T-cell (primary cell): ENCODE measurements around the gene BHMT. TPM values are rescaled to one million over a fixed set of nuclear protein-coding genes. Genes with fewer than 3 reads are reported as not detected.

Source experiments
- ATAC-seq, 4 experiments: fragments of 200-7000 bp in 3 of 4; fragments of 150-1000 bp in 1 of 4; cut with Tn5 transposase; replicated peaks in 1 of 4; 1 replicate in 3 of 4; 2 replicates in 1 of 4; pipeline ENCODE4 v1.10.0; 2021; ENCODE audit warnings: moderate library complexity in 3 of 4, mild to moderate bottlenecking in 2 of 4, moderate number of reproducible peaks in 1 of 4
- CTCF ChIA-PET, 2 donors: fragments of 300-600 bp; sonication (Branson Sonifier 250); formaldehyde crosslinking; loops; one replicate each; lab custom pipeline; 2022; ENCODE audit warnings: antibody characterized with exemption in 2 of 2; lab: Charles Lee
- POLR2A ChIA-PET, 2 donors: fragments of 300-600 bp; sonication (Branson Sonifier 250); formaldehyde crosslinking; loops; one replicate each; lab custom pipeline; 2022; ENCODE audit warnings: antibody characterized with exemption in 2 of 2; lab: Charles Lee
- DNase-seq, 35 experiments: peaks; one replicate each; pipeline versions ENCODE4 v3.0.0 to v3.0.0-alpha.2; 2013 to 2023
- H3K27ac ChIP-seq: one replicate; pipeline ENCODE4 v1.5.1; 2013; ENCODE audit warnings: low read length
- H3K27me3 ChIP-seq, 2 experiments: replicated peaks in 1 of 2; 1 replicate in 1 of 2; 2 replicates in 1 of 2; pipeline versions ENCODE4 v1.6.1 to v1.7.0; 2013; ENCODE audit warnings: low read length in 1 of 2, mixed read lengths in 1 of 2; ENCODE audit not compliant: control insufficient read depth in 2 of 2, insufficient read depth in 2 of 2; ENCODE audit errors: extremely low read depth in 1 of 2
- H3K36me3 ChIP-seq, 2 donors: 1 replicate in 1 of 2; 2 replicates in 1 of 2; pipeline versions ENCODE4 v1.6.1 to v1.7.0; 2013; ENCODE audit warnings: low read length in 1 of 2; ENCODE audit not compliant: control insufficient read depth in 2 of 2, insufficient read depth in 1 of 2; ENCODE audit errors: extremely low read depth in 1 of 2
- H3K4me1 ChIP-seq, 2 experiments: 1 replicate in 1 of 2; 2 replicates in 1 of 2; pipeline versions ENCODE4 v1.6.1 to v1.7.0; 2013; ENCODE audit warnings: low read length in 2 of 2, mixed read lengths in 1 of 2; ENCODE audit not compliant: insufficient read depth in 2 of 2, control insufficient read depth in 1 of 2; ENCODE audit errors: extremely low read depth in 1 of 2
- H3K4me3 ChIP-seq, 2 donors: 1 replicate in 1 of 2; 2 replicates in 1 of 2; pipeline versions ENCODE4 v1.5.1 to v1.7.0; 2013; ENCODE audit warnings: mild to moderate bottlenecking in 2 of 2, low read length in 1 of 2, moderate library complexity in 1 of 2; ENCODE audit not compliant: control insufficient read depth in 1 of 2; ENCODE audit errors: extremely low read depth in 1 of 2
- H3K9me3 ChIP-seq: 2 replicates; pipeline ENCODE4 v1.7.0; 2013
- H3K27ac Mint-ChIP-seq, 2 donors: one replicate each; pipeline ENCODE4 v1.8.0; 2020 to 2021; ENCODE audit warnings: mild to moderate bottlenecking in 2 of 2, mixed read lengths in 2 of 2
- H3K27me3 Mint-ChIP-seq, 2 donors: one replicate each; pipeline ENCODE4 v1.8.0; 2021 to 2022; ENCODE audit warnings: mixed read lengths in 2 of 2
- H3K36me3 Mint-ChIP-seq: one replicate; pipeline ENCODE4 v1.8.0; 2021; ENCODE audit warnings: mixed read lengths
- H3K4me1 Mint-ChIP-seq, 3 donors: one replicate each; pipeline ENCODE4 v1.8.0; 2020 to 2022; ENCODE audit warnings: mixed read lengths in 3 of 3, mild to moderate bottlenecking in 1 of 3
- H3K4me3 Mint-ChIP-seq, 3 donors: one replicate each; pipeline ENCODE4 v1.8.0; 2020 to 2022; ENCODE audit warnings: mild to moderate bottlenecking in 3 of 3, mixed read lengths in 3 of 3, moderate library complexity in 3 of 3
- H3K9me3 Mint-ChIP-seq, 3 donors: one replicate each; pipeline ENCODE4 v1.8.0; 2020 to 2022; ENCODE audit warnings: mixed read lengths in 3 of 3
- WGBS: methylation state at CpG from one replicate; pipeline ENCODE4 v1.1.5; 2013; ENCODE audit warnings: missing lambda C conversion rate; ENCODE audit not compliant: insufficient coverage; 5-methylcytosine and 5-hydroxymethylcytosine counted together
- total RNA-seq, 35 experiments: library from RNA in 6 of 35; stranded (reverse) in 6 of 35; fragments of 120-200 nt in 1 of 35; gene quantifications; one replicate each; pipeline versions ENCODE4 v1.2.1 to v1.2.4 and lab custom pipeline; 2013 to 2026

BHMT gene
- total RNA-seq, 5 donors from 2014 or later (not counting 1 experiment from before 2014, with no cell fraction given): 0.38 to 1.6 (median 0.76) TPM; not detected in 2

DNA sequence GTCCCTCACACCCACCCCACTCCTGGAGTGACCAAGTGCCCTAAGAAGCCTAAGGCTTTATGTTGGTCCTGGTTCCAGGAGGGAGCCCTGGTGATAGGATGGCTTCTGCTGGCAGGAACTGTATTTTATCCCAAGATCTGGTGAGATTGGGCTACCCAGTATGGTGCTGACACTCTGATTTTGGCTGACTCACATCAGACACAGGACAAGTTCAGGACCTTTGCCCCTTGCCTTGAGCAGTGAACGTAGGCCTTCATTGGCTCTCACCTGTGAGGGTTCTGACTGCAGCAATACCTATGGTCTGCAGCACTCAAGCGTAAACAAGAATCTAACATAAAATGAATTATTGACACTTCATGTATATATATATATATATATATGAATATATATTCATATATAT is 25.0 kb downstream of the BHMT start:
- H3K9me3 Mint-ChIP-seq: peaks cover 0 to 9% (median 5%) of the 10 kb centered on the region in 3 donors
- WGBS: no CpG with 5 or more reads among the region's 2 CpGs
- CTCF ChIA-PET: no interaction called here

DNA sequence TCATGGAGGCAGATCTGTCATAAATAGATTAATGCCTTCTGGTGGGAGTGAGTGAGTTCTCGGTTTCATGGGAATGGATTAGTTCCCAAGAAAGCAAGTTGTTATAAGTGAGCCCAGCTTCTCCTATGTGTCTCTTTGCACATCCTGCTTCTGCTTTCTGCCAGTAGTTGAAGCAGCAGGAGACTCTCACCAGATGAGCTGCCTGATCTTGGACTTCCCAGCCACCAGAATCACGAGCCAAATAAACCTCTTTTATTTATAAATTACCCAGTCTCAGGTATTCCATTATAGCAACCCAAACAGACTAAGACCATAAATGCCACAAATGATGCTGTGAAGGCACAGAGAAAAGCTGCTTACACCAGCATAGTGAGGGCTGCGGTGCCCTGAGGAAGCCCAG is 28.9 kb downstream of the BHMT start:
- ChIA-PET CTCF (no interaction called here), POLR2A (interaction anchor here in 1 of 2 donors (0.5 kb wide), 1 partner anchor 22 kb away, joined by 5 read pairs; no protein-coding TSS in a partner anchor)
- Mint-ChIP-seq H3K9me3 (peaks cover 0 to 9% (median 5%) of the 10 kb centered on the region in 3 donors), H3K4me1 (no peaks in the 10 kb centered on the region), H3K36me3 (no peaks in the 10 kb centered on the region), H3K4me3 (no peak overlapping the region), H3K27ac (no peak overlapping the region), H3K27me3 (peaks cover 2 to 16% of the 10 kb centered on the region in 2 donors)
- no peaks in the 10 kb centered on the region for H3K9me3 ChIP-seq
- H3K27ac ChIP-seq: no peak overlapping the region
- ATAC-seq (no peak), DNase-seq (no peak)
- H3K4me1 ChIP-seq: no peaks in the 10 kb centered on the region
- no peaks in the 10 kb centered on the region for H3K27me3 ChIP-seq
- no peaks in the 10 kb centered on the region for H3K36me3 ChIP-seq
- WGBS: 65% methylated on average over 2 of the region's 3 CpGs
- H3K4me3 ChIP-seq: no peak overlapping the region

More for the DNA sequence above, 25.0 kb downstream of the BHMT start:
- Histone ChIP-seq H3K4me3 (no peak overlapping the region), H3K27me3 (no peaks in the 10 kb centered on the region), H3K4me1 (peaks cover 2 to 9% of the 10 kb centered on the region in 2 experiments), H3K27ac (no peak overlapping the region), H3K36me3 (no peaks in the 10 kb centered on the region), H3K9me3 (no peaks in the 10 kb centered on the region)
- no peaks in the 10 kb centered on the region for H3K36me3 Mint-ChIP-seq
- DNase-seq: no peak
- POLR2A ChIA-PET: no interaction called here
- no peak for ATAC-seq
- H3K27me3 Mint-ChIP-seq: peaks cover 5 to 6% of the 10 kb centered on the region in 2 donors
- H3K4me1 Mint-ChIP-seq: peaks cover 8 to 12% (median 8%) of the 10 kb centered on the region in 3 donors
- H3K4me3 Mint-ChIP-seq: no peak overlapping the region
- no peak overlapping the region for H3K27ac Mint-ChIP-seq

DNA sequence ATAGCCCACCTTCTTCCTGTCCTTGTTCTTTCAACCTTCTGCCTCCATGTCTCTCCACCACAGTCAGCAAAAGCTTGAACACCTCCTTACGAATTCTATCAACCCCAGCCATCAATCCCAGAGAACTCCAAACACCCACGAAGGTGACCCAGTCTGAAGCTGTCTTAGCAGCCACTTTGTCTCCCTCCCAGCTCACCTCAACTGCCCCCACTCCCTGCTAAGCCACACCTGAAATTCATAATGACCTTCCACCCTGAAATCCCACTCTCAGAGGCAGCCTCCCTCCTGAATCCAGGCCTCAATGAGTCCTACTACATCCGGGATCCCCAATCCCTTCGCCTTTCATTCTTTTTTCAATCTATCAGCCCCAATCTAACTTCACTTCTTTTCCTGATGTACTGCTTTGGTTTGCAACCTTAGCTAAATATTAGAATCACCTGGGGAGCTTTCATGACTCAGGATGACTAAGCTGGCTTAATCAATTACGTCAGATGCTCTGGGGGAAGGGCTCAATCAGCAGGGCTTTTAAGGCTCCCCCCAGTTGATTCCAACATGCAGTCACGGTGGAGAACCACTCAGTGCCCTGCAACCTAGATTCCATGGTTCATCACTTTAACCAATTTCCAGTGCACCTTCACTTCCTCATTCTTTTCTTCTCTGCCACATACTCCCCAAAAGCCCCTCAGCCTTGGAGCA is 32.2 kb downstream of the BHMT start:
- Mint-ChIP-seq H3K4me1 (no peaks in the 10 kb centered on the region), H3K27me3 (peaks cover 2 to 17% of the 10 kb centered on the region in 2 donors), H3K9me3 (peaks cover 0 to 9% (median 5%) of the 10 kb centered on the region in 3 donors), H3K4me3 (no peak overlapping the region), H3K36me3 (no peaks in the 10 kb centered on the region), H3K27ac (no peak overlapping the region)
- ChIA-PET POLR2A (no interaction called here), CTCF (interaction anchor here (1.0 to 2.5 kb wide), 2 partner anchors 10 kb away, joined by 3 to 19 read pairs; no protein-coding TSS in a partner anchor)
- 75% methylated on average over 6 of the region's 6 CpGs for WGBS
- DNase-seq: no peak
- ATAC-seq: no peak
- Histone ChIP-seq H3K9me3 (no peaks in the 10 kb centered on the region), H3K4me1 (no peaks in the 10 kb centered on the region), H3K4me3 (no peak overlapping the region), H3K27me3 (no peaks in the 10 kb centered on the region), H3K27ac (no peak overlapping the region), H3K36me3 (no peaks in the 10 kb centered on the region)

DNA sequence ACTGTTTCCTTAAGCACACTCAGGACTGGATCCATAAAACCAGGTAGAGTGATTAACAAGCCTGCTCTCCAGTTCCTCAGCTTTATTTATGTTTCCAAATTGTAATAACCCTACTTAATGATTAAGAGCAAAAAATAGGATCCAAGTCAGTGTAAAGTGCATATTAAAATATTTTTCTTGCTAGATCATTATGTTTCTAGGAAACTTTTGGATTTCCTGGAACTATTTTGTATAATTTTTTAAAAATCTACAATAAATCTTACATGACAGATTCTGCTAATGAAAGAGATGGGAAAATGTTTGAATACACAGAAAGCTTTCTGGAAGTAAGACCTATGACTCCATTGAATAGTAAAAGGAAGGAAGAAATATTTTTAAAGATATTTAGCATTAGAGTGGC is 35.5 kb downstream of the BHMT start:
- Histone ChIP-seq H3K36me3 (no peaks in the 10 kb centered on the region), H3K27me3 (no peaks in the 10 kb centered on the region), H3K4me3 (no peak overlapping the region), H3K27ac (no peak overlapping the region), H3K9me3 (no peaks in the 10 kb centered on the region), H3K4me1 (no peaks in the 10 kb centered on the region)
- ATAC-seq: no peak
- Mint-ChIP-seq H3K9me3 (no peaks in the 10 kb centered on the region), H3K4me3 (no peak overlapping the region), H3K36me3 (no peaks in the 10 kb centered on the region), H3K27ac (no peak overlapping the region), H3K4me1 (no peaks in the 10 kb centered on the region), H3K27me3 (peaks cover 0 to 13% of the 10 kb centered on the region in 2 donors)
- ChIA-PET POLR2A (no interaction called here), CTCF (interaction anchor here (0.6 kb wide), 2 partner anchors 25 to 362 kb away, joined by 4 to 6 read pairs; no protein-coding TSS in a partner anchor)
- no peak for DNase-seq

DNA sequence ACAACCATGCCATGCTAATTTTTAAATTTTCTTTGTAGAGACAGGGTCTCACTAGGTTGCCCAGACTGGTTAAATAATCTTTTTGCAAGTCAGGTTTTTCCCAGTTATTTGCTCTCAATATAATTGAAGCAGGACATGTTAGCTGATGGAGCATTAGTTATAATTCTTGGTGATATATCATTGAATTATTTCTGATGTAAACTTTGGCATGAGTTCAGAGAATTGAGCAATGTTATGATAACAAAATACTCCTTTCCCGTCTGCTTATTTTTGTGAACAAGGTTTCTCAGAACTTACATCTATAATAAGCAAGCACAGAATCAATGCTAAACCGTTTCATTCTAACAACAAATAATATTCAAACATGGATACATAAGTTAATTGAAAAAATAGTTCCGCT is 37.8 kb downstream of the BHMT start:
- DNase-seq: no peak
- H3K36me3 Mint-ChIP-seq: no peaks in the 10 kb centered on the region

DNA sequence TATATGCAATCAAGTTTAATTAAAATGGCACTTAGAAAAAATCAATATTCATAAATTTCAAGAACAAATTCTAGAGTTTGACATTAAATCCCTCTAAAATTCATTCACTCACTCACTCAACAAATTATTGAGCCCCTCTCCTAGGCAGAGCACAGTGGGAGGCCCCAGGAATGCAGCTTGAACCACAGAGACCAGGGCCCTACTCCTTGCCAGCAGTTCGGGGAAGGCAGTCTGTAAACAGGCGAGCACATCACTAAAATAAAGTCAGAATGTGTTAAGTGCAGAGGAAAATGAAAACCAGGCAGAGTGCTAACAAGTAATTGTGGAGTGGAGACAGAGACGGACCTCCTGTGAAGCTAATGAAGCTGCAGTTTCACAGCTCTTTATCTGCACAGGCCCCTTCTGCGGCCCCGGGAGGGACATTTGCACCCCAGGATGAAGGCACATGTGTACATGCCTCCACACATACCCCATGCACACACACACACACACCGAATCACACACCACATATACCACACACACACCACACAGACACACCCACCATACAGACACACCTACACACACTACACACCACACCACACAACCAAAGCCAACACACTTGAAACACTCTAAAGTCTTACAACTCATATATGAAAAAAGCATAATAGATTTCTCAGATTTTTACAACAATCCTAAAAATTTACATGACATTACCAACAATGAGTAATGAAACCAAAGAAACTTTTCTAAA is 40.5 kb downstream of the BHMT start:
- Mint-ChIP-seq H3K9me3 (no peaks in the 10 kb centered on the region), H3K4me1 (no peaks in the 10 kb centered on the region), H3K4me3 (no peak overlapping the region), H3K27me3 (peaks cover 4 to 7% of the 10 kb centered on the region in 2 donors), H3K36me3 (no peaks in the 10 kb centered on the region), H3K27ac (no peak overlapping the region)
- Histone ChIP-seq H3K4me1 (no peaks in the 10 kb centered on the region), H3K27ac (no peak overlapping the region), H3K36me3 (no peaks in the 10 kb centered on the region), H3K27me3 (no peaks in the 10 kb centered on the region), H3K9me3 (no peaks in the 10 kb centered on the region), H3K4me3 (no peak overlapping the region)
- ATAC-seq (no peak), DNase-seq (no peak)
- ChIA-PET POLR2A (no interaction called here), CTCF (no interaction called here)
- 84% methylated on average over 6 of the region's 6 CpGs for WGBS

More for the DNA sequence above, 37.8 kb downstream of the BHMT start:
- ChIA-PET POLR2A (no interaction called here), CTCF (interaction anchor here (1.6 to 2.2 kb wide), 2 partner anchors 16 to 17 kb away, joined by 5 to 8 read pairs; no protein-coding TSS in a partner anchor)
- Histone ChIP-seq H3K36me3 (no peaks in the 10 kb centered on the region), H3K27me3 (no peaks in the 10 kb centered on the region), H3K27ac (no peak overlapping the region), H3K4me1 (no peaks in the 10 kb centered on the region), H3K9me3 (no peaks in the 10 kb centered on the region), H3K4me3 (no peak overlapping the region)
- H3K9me3 Mint-ChIP-seq: no peaks in the 10 kb centered on the region
- H3K27ac Mint-ChIP-seq: no peak overlapping the region
- ATAC-seq: no peak
- H3K4me1 Mint-ChIP-seq: no peaks in the 10 kb centered on the region
- H3K4me3 Mint-ChIP-seq: no peak overlapping the region
- WGBS: no CpG with 5 or more reads among the region's 3 CpGs
- H3K27me3 Mint-ChIP-seq: peaks cover 1 to 8% of the 10 kb centered on the region in 2 donors
